HG03442 (cell line): ENCODE data around the gene ZC3H6.
"Not testable (repeated sequence)": the region's sequence is repeated elsewhere in the genome, so short reads cannot be mapped to it uniquely, and the experiment has no call there.

ENCODE experiments used
- ATAC-seq: cut with Tn5 transposase; IDR thresholded peaks from one replicate; pipeline ENCODE4 v1.9.1; 2021; ENCODE audit warnings: mild to moderate bottlenecking, moderate library complexity; ENCODE audit not compliant: unreplicated experiment

The ZC3H6 gene

GRCh38 chr2:112275887-112276773, 733 bp downstream of the ZC3H6 start:
- peak; percentile 47 for ATAC-seq

- no peak for ATAC-seq
Observed at GRCh38 chr2:112276954-112277353, 1.6 kb downstream of the ZC3H6 start.

GRCh38 chr2:112277596-112278220, 2.3 kb downstream of the ZC3H6 start:
- ATAC-seq, result no peak

- ATAC-seq, result not testable (repeated sequence)
Observed at GRCh38 chr2:112282066-112282465, 6.7 kb downstream of the ZC3H6 start.

- not testable (repeated sequence) for ATAC-seq
Observed at GRCh38 chr2:112283535-112283934, 8.1 kb downstream of the ZC3H6 start.

GRCh38 chr2:112290088-112290487, 14.7 kb downstream of the ZC3H6 start:
- no peak for ATAC-seq

GRCh38 chr2:112290648-112291047, 15.3 kb downstream of the ZC3H6 start:
- ATAC-seq, result no peak

- ATAC-seq, result no peak
Observed at GRCh38 chr2:112293636-112294401, 18.4 kb downstream of the ZC3H6 start.

GRCh38 chr2:112295407-112296078, 20.1 kb downstream of the ZC3H6 start:
- no peak for ATAC-seq

GRCh38 chr2:112296407-112296806, 21.0 kb downstream of the ZC3H6 start:
- ATAC-seq, result no peak

GRCh38 chr2:112301171-112301584, 25.8 kb downstream of the ZC3H6 start:
- no peak for ATAC-seq

- ATAC-seq, result no peak
Observed at GRCh38 chr2:112301973-112302372, 26.6 kb downstream of the ZC3H6 start.

GRCh38 chr2:112304298-112304941, 29.0 kb downstream of the ZC3H6 start:
- no peak for ATAC-seq

- ATAC-seq, result no peak
Observed at GRCh38 chr2:112305132-112305531, 29.7 kb downstream of the ZC3H6 start.

GRCh38 chr2:112310906-112311305, 35.5 kb downstream of the ZC3H6 start:
- no peak for ATAC-seq

- no peak for ATAC-seq
Observed at GRCh38 chr2:112311932-112312331, 36.5 kb downstream of the ZC3H6 start.

GRCh38 chr2:112312821-112313220, 37.4 kb downstream of the ZC3H6 start:
- no peak for ATAC-seq

GRCh38 chr2:112314856-112315255, 39.5 kb downstream of the ZC3H6 start:
- no peak for ATAC-seq

GRCh38 chr2:112317303-112318158, 42.1 kb downstream of the ZC3H6 start:
- ATAC-seq, result no peak
